Naive B cell (primary cell): ENCODE results near the gene DDAH2. TPM values are rescaled to one million over a fixed set of nuclear protein-coding genes. Genes with fewer than 3 reads are reported as not detected.
A peak's percentile ranks its signal among the peaks of the same experiment; 100 is the strongest.

Experiments used
- ATAC-seq, 2 donors: fragments of 150-1000 bp; cut with Tn5 transposase; 2 replicates each; pipeline ENCODE4 v1.10.0; 2021; ENCODE audit warnings: low read depth in 2 of 2, mild to moderate bottlenecking in 2 of 2, moderate library complexity in 2 of 2
- DNase-seq: peaks from one replicate; pipeline ENCODE4 v3.0.0; 2022
- H3K27ac Mint-ChIP-seq, 6 donors: one replicate each; pipeline ENCODE4 v1.8.0; 2020 to 2022; ENCODE audit warnings: mild to moderate bottlenecking in 6 of 6, mixed read lengths in 6 of 6, moderate library complexity in 5 of 6, inconsistent platforms in 2 of 6
- H3K27me3 Mint-ChIP-seq, 3 donors: one replicate each; pipeline ENCODE4 v1.8.0; 2021 to 2022; ENCODE audit warnings: mixed read lengths in 3 of 3, mild to moderate bottlenecking in 1 of 3
- H3K36me3 Mint-ChIP-seq, 2 donors: one replicate each; pipeline ENCODE4 v1.8.0; 2020 to 2022; ENCODE audit warnings: mixed read lengths in 2 of 2, inconsistent platforms in 1 of 2, mild to moderate bottlenecking in 1 of 2
- H3K4me1 Mint-ChIP-seq, 3 donors: one replicate each; pipeline ENCODE4 v1.8.0; 2020 to 2022; ENCODE audit warnings: mixed read lengths in 3 of 3, inconsistent platforms in 1 of 3, mild to moderate bottlenecking in 1 of 3, moderate library complexity in 1 of 3
- H3K4me3 Mint-ChIP-seq, 8 donors: one replicate each; pipeline ENCODE4 v1.8.0; 2020 to 2022; ENCODE audit warnings: mild to moderate bottlenecking in 8 of 8, mixed read lengths in 8 of 8, moderate library complexity in 8 of 8, inconsistent platforms in 2 of 8
- H3K9me3 Mint-ChIP-seq, 7 donors: one replicate each; pipeline ENCODE4 v1.8.0; 2020 to 2022; ENCODE audit warnings: mixed read lengths in 7 of 7, mild to moderate bottlenecking in 5 of 7, inconsistent platforms in 2 of 7, moderate library complexity in 1 of 7
- polyA plus RNA-seq, 6 donors: library from polyadenylated mRNA; unstranded; fragments of 300-500 nt; fragmentation: Illumina TruSeq; gene quantifications; one replicate each; pipeline ENCODE4 v1.2.3, GENCODE V29; 2021; ENCODE audit warnings: low read depth in 6 of 6

Gene DDAH2
- polyA plus RNA-seq, 6 donors from 2014 or later: 57.1 to 87.6 (median 82.1) TPM

DNA sequence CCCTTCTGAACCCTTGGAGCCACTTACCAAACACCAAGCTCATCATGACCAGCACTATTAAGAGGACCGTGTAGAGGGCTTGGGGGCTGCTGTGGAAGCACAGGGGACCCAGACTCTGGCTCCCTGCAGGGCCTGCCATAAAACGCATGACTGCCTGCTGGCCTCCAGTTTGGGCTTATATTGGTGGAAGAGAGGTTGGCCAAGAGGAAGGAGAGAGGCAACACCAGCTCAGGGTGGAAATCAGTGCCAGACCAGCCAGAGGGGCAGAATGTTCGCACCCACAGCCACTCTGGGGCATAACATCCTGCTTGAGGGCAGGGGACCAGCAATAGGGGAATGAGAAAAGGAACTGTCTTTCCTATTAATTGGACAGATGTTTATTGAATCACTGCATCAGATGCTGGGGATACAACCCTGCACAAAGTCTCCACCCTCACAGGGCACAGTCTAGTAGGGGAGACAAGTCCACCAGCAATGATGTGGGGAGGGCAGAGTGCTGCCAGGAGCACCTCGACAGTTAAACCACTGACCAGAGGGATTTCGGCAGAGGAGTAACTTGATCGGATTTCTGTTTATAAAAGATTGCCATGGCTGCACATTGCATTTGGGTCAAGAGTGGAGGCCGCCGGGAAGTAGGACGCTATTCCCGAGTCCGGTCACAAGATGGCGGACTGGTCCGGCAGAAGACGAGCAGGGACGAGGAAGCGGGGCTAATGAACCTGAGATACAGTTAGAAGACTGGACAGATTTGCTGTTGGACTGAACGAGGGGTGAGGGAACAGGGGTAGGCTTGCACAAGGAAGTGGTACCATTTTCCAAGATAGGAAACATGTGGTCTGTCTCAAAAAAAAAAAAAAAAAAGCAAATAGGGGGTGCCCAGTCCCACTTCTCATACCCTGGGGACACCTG lies 48.6 kb downstream of the DDAH2 start, which contains the start of gene LY6G5C:
Gene LY6G5C, minus strand, starts transcription at position 842 of the 909 bp plus-strand sequence. Its CDS starts 694 bp downstream, at position 148.
- ATAC-seq (peak; percentile 63 to 67), DNase-seq (peak; percentile 51)

DNA sequence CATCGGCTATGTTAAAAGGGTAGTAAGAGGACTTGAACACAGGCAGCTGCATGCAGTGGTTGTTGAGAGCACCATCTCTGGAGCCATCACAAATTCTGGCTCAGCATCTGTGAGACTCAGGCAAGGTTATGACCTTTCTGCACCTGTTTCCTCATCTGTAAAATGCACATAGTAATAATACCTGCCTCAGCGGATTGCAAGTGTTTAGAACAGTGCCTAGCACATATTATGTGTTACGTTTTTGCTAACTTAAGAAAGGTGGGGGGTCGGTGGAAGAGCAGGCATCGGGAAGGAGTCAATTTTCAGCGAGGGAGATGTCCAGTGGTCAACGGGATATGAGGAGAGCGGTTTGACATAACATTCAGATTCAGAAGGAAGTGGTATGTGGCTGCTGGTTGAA lies 51.1 kb downstream of the DDAH2 start:
- peaks cover 0 to 6% of the 10 kb centered on the region in 2 donors for H3K36me3 Mint-ChIP-seq
- peak overlapping the region in 2 of 6 donors; percentile 6 to 90 for H3K27ac Mint-ChIP-seq
- no peaks in the 10 kb centered on the region for H3K9me3 Mint-ChIP-seq
- no peaks in the 10 kb centered on the region for H3K27me3 Mint-ChIP-seq
- H3K4me3 Mint-ChIP-seq: peak overlapping the region in 1 of 8 donors; percentile 29
- ATAC-seq (no peak), DNase-seq (no peak)
- peaks cover 37 to 49% (median 37%) of the 10 kb centered on the region in 3 donors for H3K4me1 Mint-ChIP-seq

More for the DNA sequence above, 48.6 kb downstream of the DDAH2 start, which contains the start of gene LY6G5C:
- no peaks in the 10 kb centered on the region for H3K36me3 Mint-ChIP-seq
- H3K27me3 Mint-ChIP-seq: no peaks in the 10 kb centered on the region
- peaks cover 37 to 56% (median 45%) of the 10 kb centered on the region in 3 donors for H3K4me1 Mint-ChIP-seq
- H3K4me3 Mint-ChIP-seq: peak within 1 kb of the TSS; percentile 72 to 90 (median 85)
- H3K9me3 Mint-ChIP-seq: no peaks in the 10 kb centered on the region
- peak within 1 kb of the TSS; percentile 16 to 97 (median 87) for H3K27ac Mint-ChIP-seq

Other genes with a start within 250 kb of the DDAH2 start
- 10 to 100 TPM in 3 of 6 donors, 1 to 10 TPM in 3; 4.4 to 14.3 (median 9.7) TPM for gene MICB, start 231.2 kb downstream of the DDAH2 start, polyA plus RNA-seq
- gene MCCD1, start 200.3 kb downstream of the DDAH2 start, polyA plus RNA-seq: not detected
- gene DDX39B, start 187.3 kb downstream of the DDAH2 start, polyA plus RNA-seq: 100 to 1,000 TPM in 1 of 6 donors, 10 to 100 TPM in 5; 41.6 to 117 (median 74.5) TPM
- under 1 TPM in 2 of 6 donors, not detected in 4; 0.67 to 0.69 TPM for gene ATP6V1G2, start 182.7 kb downstream of the DDAH2 start, polyA plus RNA-seq
- 10 to 100 TPM in 2 of 6 donors, 1 to 10 TPM in 3, under 1 TPM in 1; 0.24 to 11.4 (median 8.9) TPM for gene NFKBIL1, start 181.7 kb downstream of the DDAH2 start, polyA plus RNA-seq
- gene LTA, start 157.0 kb downstream of the DDAH2 start, polyA plus RNA-seq: 10 to 100 TPM in 5 of 6 donors, 1 to 10 TPM in 1; 6.6 to 26.0 (median 19.4) TPM
- 1 to 10 TPM; 1.1 to 5.2 (median 2.6) TPM for gene TNF, start 153.7 kb downstream of the DDAH2 start, polyA plus RNA-seq
- gene LTB, start 146.9 kb downstream of the DDAH2 start, polyA plus RNA-seq: 1,000 to 10,000 TPM; 1,940 to 3,141 (median 2,206) TPM
- 10 to 100 TPM; 28.2 to 78.2 (median 35.2) TPM for gene LST1, start 143.0 kb downstream of the DDAH2 start, polyA plus RNA-seq
- 100 to 1,000 TPM in 5 of 6 donors, 10 to 100 TPM in 1; 84.4 to 158 (median 108) TPM for gene NCR3, start 136.3 kb downstream of the DDAH2 start, polyA plus RNA-seq
- gene AIF1, start 114.1 kb downstream of the DDAH2 start, polyA plus RNA-seq: 10 to 100 TPM in 1 of 6 donors, 1 to 10 TPM in 4, under 1 TPM in 1; 0.50 to 14.4 (median 3.5) TPM
- 10 to 100 TPM in 1 of 6 donors, 1 to 10 TPM in 4, under 1 TPM in 1; 0.70 to 11.3 (median 6.3) TPM for gene PRRC2A, start 108.6 kb downstream of the DDAH2 start, polyA plus RNA-seq
- 10 to 100 TPM; 20.1 to 27.0 (median 24.2) TPM for gene BAG6, start 76.6 kb downstream of the DDAH2 start, polyA plus RNA-seq
- gene APOM, start 73.4 kb downstream of the DDAH2 start, polyA plus RNA-seq: 10 to 100 TPM in 4 of 6 donors, 1 to 10 TPM in 2; 7.6 to 19.6 (median 13.7) TPM
- gene C6orf47, start 68.5 kb downstream of the DDAH2 start, polyA plus RNA-seq: 10 to 100 TPM; 16.8 to 39.9 (median 28.4) TPM
- 10 to 100 TPM; 18.5 to 27.8 (median 23.5) TPM for gene GPANK1, start 64.3 kb downstream of the DDAH2 start, polyA plus RNA-seq
- gene CSNK2B, start 63.2 kb downstream of the DDAH2 start, polyA plus RNA-seq: 100 to 1,000 TPM; 279 to 299 (median 286) TPM
- gene LY6G5B, start 59.3 kb downstream of the DDAH2 start, polyA plus RNA-seq: under 1 TPM in 3 of 6 donors, not detected in 3; 0.23 to 0.87 (median 0.50) TPM
- gene LY6G5C, start 48.2 kb downstream of the DDAH2 start, polyA plus RNA-seq: 1 to 10 TPM in 1 of 6 donors, under 1 TPM in 3, not detected in 2; 0.48 to 1.6 (median 0.92) TPM
- gene ABHD16A, start 26.0 kb downstream of the DDAH2 start, polyA plus RNA-seq: 10 to 100 TPM; 27.3 to 45.3 (median 33.4) TPM
- 1 to 10 TPM in 1 of 6 donors, under 1 TPM in 2, not detected in 3; 0.60 to 1.8 (median 0.75) TPM for gene LY6G6F, start 22.4 kb downstream of the DDAH2 start, polyA plus RNA-seq
- not detected for gene LY6G6D, start 14.0 kb downstream of the DDAH2 start, polyA plus RNA-seq
- gene LY6G6C, start 7.6 kb downstream of the DDAH2 start, polyA plus RNA-seq: not detected
- 1 to 10 TPM in 5 of 6 donors, not detected in 1; 3.0 to 5.1 (median 3.7) TPM for gene MPIG6B, start 5.9 kb downstream of the DDAH2 start, polyA plus RNA-seq
- gene CLIC1, start 7.2 kb upstream of the DDAH2 start, polyA plus RNA-seq: 100 to 1,000 TPM; 536 to 743 (median 628) TPM
- gene MSH5, start 10.7 kb upstream of the DDAH2 start, polyA plus RNA-seq: 1 to 10 TPM in 5 of 6 donors, not detected in 1; 1.9 to 9.3 (median 2.6) TPM
- gene SAPCD1, start 33.4 kb upstream of the DDAH2 start, polyA plus RNA-seq: under 1 TPM in 1 of 6 donors, not detected in 5; 0.96 TPM
- under 1 TPM in 2 of 6 donors, not detected in 4; 0.13 to 0.29 TPM for gene VWA7, start 48.0 kb upstream of the DDAH2 start, polyA plus RNA-seq
- 10 to 100 TPM; 42.2 to 70.6 (median 50.3) TPM for gene VARS1, start 66.5 kb upstream of the DDAH2 start, polyA plus RNA-seq
- gene LSM2, start 77.7 kb upstream of the DDAH2 start, polyA plus RNA-seq: 100 to 1,000 TPM in 1 of 6 donors, 10 to 100 TPM in 5; 75.4 to 107 (median 92.4) TPM
- 1 to 10 TPM in 1 of 6 donors, under 1 TPM in 4, not detected in 1; 0.45 to 1.4 (median 0.71) TPM for gene HSPA1L, start 86.0 kb upstream of the DDAH2 start, polyA plus RNA-seq
- 10 to 100 TPM in 2 of 6 donors, 1 to 10 TPM in 3, under 1 TPM in 1; 0.23 to 12.1 (median 7.9) TPM for gene HSPA1A, start 86.2 kb upstream of the DDAH2 start, polyA plus RNA-seq
- 1 to 10 TPM; 1.1 to 2.8 (median 1.8) TPM for gene HSPA1B, start 98.4 kb upstream of the DDAH2 start, polyA plus RNA-seq
- gene NEU1, start 133.5 kb upstream of the DDAH2 start, polyA plus RNA-seq: 10 to 100 TPM; 10.9 to 19.5 (median 18.2) TPM
- not detected for gene SLC44A4, start 149.7 kb upstream of the DDAH2 start, polyA plus RNA-seq
- 10 to 100 TPM; 29.9 to 50.7 (median 35.9) TPM for gene EHMT2, start 168.4 kb upstream of the DDAH2 start, polyA plus RNA-seq
- gene ZBTB12, start 172.8 kb upstream of the DDAH2 start, polyA plus RNA-seq: under 1 TPM in 1 of 6 donors, not detected in 5; 0.20 TPM
- gene C2, start 198.4 kb upstream of the DDAH2 start, polyA plus RNA-seq: under 1 TPM in 1 of 6 donors, not detected in 5; 0.31 TPM
- 1 to 10 TPM in 3 of 6 donors, under 1 TPM in 1, not detected in 2; 0.68 to 1.6 (median 1.1) TPM for gene CFB, start 216.8 kb upstream of the DDAH2 start, polyA plus RNA-seq
- 100 to 1,000 TPM in 1 of 6 donors, 10 to 100 TPM in 5; 59.1 to 104 (median 65.3) TPM for gene NELFE, start 229.7 kb upstream of the DDAH2 start, polyA plus RNA-seq
- gene SKIC2, start 229.9 kb upstream of the DDAH2 start, polyA plus RNA-seq: 10 to 100 TPM; 10.7 to 21.0 (median 18.1) TPM
- gene DXO, start 242.8 kb upstream of the DDAH2 start, polyA plus RNA-seq: 10 to 100 TPM; 15.5 to 24.0 (median 20.5) TPM